ENCODE measurements around the gene ESR2.
"Not testable (repeated sequence)": the region's sequence is repeated elsewhere in the genome, so short reads cannot be mapped to it uniquely, and the experiment has no call there.

ESR2 gene

DNA sequence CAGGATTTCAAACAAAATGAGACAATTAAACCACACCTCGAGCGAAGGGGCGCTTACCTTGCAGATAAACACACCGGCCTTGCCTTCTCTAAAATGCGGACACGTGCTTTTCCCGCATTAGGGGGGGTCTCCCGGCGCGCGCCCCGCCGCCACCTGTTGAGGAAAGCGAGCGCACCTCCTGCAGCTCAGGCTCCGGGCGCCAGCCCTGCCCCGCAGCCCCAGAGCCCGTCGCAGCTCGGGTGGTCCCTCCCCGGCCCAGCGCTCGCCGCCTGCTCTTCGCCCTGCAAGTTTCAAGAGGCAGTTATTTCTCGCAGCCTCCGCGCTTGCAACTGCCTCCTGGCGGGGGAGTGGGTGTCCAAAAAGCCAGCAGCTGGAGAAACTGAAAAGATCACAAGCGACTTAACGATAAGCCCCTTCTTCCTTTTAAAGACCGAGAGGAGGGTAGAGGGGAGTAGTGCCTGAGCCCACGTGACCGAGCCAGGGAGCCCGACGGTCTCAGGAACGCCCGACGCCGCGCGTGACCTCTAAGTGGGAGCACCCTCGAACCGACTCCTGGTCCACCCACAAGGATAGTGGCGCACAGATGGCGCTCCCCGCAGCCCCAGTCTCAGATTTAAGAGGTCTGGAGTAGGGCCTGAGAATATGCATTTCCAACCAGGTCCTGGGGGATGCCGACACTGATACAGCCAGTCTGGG is at the start of gene ESR2:
TSS of gene ESR2 (minus strand) at position 396 of the 696 bp plus-strand sequence. CDS start 11,386 bp downstream, outside the sequence.
- no peaks in the 10 kb centered on the region for H3K36me3 ChIP-seq (ENCODE audit: control insufficient read depth in 1 of 2, insufficient read depth in 2 of 2, low read length in 2 of 2)
- peak within 1 kb of the TSS; percentile 20 to 26 for H3K9ac ChIP-seq (ENCODE audit: low read depth in 1 of 2, low read length in 2 of 2)
- peaks cover 0 to 18% of the 10 kb centered on the region in 2 donors for H3K27me3 ChIP-seq (ENCODE audit: control insufficient read depth in 1 of 2, insufficient read depth in 2 of 2, low read length in 2 of 2)
- no peak within 1 kb of the TSS for H3K27ac ChIP-seq (ENCODE audit: low read depth, low read length)
- H3K4me3 ChIP-seq (ENCODE audit: low read depth in 1 of 2, low read length in 2 of 2) = peak within 1 kb of the TSS; percentile 60 to 67
- H3K9me3 ChIP-seq (ENCODE audit: control insufficient read depth in 1 of 2, low read length in 2 of 2) = no peaks in the 10 kb centered on the region
- H3K4me1 ChIP-seq (ENCODE audit: control insufficient read depth in 1 of 2, insufficient read depth in 2 of 2, low read length in 2 of 2) = peaks cover 0 to 11% of the 10 kb centered on the region in 2 donors

DNA sequence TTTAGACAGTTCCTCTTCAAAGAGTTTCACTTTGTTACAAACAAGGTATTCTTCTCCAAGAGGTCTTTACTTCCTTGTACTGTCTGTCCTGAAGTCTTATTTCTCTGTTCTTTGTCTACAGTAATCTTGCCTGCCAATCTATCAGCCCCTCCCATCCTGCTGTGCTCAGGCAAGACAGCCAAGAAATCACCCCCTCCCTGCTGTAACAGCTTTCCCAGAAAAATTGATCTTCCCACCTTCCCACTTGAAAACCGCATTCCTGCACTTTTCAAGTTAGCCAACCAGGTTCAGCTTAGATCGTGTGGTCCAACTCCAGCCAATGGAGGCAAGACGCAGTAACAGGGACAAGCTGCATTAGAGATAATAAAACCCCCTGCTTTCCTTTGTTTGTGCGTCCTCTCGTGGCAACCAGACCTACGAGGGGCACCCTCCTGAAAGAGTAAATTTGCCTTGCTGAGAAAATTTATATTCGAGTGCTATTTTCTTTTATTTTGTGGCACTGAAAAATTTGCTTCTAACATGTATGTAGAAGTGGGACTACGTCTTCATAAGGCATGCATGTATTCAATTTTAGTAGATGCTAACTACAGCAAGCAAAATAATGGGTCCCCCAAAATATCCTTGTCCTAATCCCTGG is 46.5 kb upstream of the ESR2 start:
- H3K27ac ChIP-seq (ENCODE audit: low read depth, low read length) = no peak overlapping the region
- peaks cover 0 to 9% of the 10 kb centered on the region in 2 donors for H3K9me3 ChIP-seq (ENCODE audit: control insufficient read depth in 1 of 2, low read length in 2 of 2)
- no peak overlapping the region for H3K4me3 ChIP-seq (ENCODE audit: low read depth in 1 of 2, low read length in 2 of 2)
- no peak overlapping the region for H3K9ac ChIP-seq (ENCODE audit: low read depth in 1 of 2, low read length in 2 of 2)
- no peaks in the 10 kb centered on the region for H3K36me3 ChIP-seq (ENCODE audit: control insufficient read depth in 1 of 2, insufficient read depth in 2 of 2, low read length in 2 of 2)
- H3K27me3 ChIP-seq (ENCODE audit: control insufficient read depth in 1 of 2, insufficient read depth in 2 of 2, low read length in 2 of 2) = no peaks in the 10 kb centered on the region
- peaks cover 6 to 14% of the 10 kb centered on the region in 2 donors for H3K4me1 ChIP-seq (ENCODE audit: control insufficient read depth in 1 of 2, insufficient read depth in 2 of 2, low read length in 2 of 2)

DNA sequence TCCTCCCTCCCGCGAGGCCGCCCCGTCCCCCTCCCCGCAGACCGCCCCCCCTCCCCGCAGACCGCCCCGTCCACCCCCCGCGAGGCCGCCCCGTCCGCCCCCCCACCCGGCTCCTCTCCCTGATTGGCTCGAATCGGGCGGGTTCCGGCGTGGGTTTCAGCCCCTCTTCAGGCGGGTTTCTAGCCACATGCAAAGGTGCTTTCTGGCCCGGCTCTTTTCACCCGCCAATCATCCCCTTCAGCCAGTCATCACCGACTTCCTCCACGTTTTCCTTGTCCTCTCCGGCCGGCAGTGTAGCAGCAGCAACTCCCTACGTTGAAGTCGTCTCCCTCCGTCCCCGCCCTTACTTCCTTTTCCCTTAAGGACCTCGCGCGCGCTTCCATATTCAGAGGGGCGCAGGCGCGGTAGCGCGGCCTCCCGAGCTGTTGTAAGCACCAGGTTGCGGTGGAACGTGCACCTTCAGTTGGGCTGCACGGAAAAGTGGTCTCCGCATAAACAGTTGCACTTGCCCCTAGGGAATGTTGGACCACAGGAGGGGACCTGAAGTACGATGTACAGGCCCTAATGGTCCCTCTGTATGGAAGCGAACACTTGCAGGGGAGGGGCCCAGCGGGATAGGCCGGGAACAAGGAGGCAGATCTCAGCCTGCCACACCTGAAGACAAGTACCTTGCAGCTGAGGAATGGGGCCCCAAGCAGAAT is 44.6 kb upstream of the ESR2 start:
- Histone ChIP-seq H3K9me3 (ENCODE audit: control insufficient read depth in 1 of 2, low read length in 2 of 2) (peaks cover 0 to 9% of the 10 kb centered on the region in 2 donors), H3K36me3 (ENCODE audit: control insufficient read depth in 1 of 2, insufficient read depth in 2 of 2, low read length in 2 of 2) (no peaks in the 10 kb centered on the region), H3K4me3 (ENCODE audit: low read depth in 1 of 2, low read length in 2 of 2) (peak overlapping the region; percentile 74 to 80), H3K27me3 (ENCODE audit: control insufficient read depth in 1 of 2, insufficient read depth in 2 of 2, low read length in 2 of 2) (no peaks in the 10 kb centered on the region), H3K27ac (ENCODE audit: low read depth, low read length) (peak overlapping the region; percentile 60), H3K9ac (ENCODE audit: low read depth in 1 of 2, low read length in 2 of 2) (peak overlapping the region; percentile 66 to 67), H3K4me1 (ENCODE audit: control insufficient read depth in 1 of 2, insufficient read depth in 2 of 2, low read length in 2 of 2) (peaks cover 6 to 14% of the 10 kb centered on the region in 2 donors)

DNA sequence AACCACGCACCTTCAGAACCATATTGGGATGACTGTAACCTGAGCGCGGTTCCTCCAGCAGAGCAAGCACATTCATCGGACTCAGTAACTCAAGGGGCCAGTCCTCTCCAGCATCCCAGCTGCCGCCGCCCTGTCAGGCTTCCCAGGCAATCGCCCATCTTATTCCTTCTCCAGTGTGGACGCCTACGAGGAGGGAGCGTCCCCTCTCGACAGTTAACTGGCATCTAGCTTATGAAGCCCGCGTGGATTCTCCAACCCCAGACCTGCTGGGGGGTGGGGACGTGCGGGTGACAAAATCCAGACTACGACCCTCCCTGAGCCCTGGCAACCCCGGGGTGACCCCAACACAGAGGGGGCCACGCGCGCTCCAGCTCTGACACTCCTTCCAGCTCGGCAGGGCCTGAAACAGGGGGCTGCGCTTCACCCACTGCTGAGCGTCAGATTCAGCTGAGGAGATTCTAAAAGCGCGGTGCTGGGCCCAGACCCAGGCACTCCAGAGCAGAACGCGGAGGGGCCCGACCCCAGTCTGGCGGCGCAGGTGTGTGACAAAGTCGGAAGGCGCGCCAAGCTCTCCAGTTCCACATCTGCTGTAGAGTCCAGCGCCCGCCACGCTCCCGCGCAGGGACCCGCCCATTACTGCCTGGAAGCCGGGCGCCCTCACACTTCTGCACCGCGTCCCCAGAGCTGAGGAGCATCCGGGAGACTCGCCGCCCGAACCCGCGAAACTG is 43.9 kb upstream of the ESR2 start:
- H3K9me3 ChIP-seq (ENCODE audit: control insufficient read depth in 1 of 2, low read length in 2 of 2) = peaks cover 0 to 9% of the 10 kb centered on the region in 2 donors
- peak overlapping the region; percentile 67 to 90 for H3K9ac ChIP-seq (ENCODE audit: low read depth in 1 of 2, low read length in 2 of 2)
- peaks cover 6 to 14% of the 10 kb centered on the region in 2 donors for H3K4me1 ChIP-seq (ENCODE audit: control insufficient read depth in 1 of 2, insufficient read depth in 2 of 2, low read length in 2 of 2)
- no peaks in the 10 kb centered on the region for H3K36me3 ChIP-seq (ENCODE audit: control insufficient read depth in 1 of 2, insufficient read depth in 2 of 2, low read length in 2 of 2)
- peak overlapping the region; percentile 74 to 82 for H3K4me3 ChIP-seq (ENCODE audit: low read depth in 1 of 2, low read length in 2 of 2)
- peak overlapping the region; percentile 47 for H3K27ac ChIP-seq (ENCODE audit: low read depth, low read length)
- H3K27me3 ChIP-seq (ENCODE audit: control insufficient read depth in 1 of 2, insufficient read depth in 2 of 2, low read length in 2 of 2) = no peaks in the 10 kb centered on the region

DNA sequence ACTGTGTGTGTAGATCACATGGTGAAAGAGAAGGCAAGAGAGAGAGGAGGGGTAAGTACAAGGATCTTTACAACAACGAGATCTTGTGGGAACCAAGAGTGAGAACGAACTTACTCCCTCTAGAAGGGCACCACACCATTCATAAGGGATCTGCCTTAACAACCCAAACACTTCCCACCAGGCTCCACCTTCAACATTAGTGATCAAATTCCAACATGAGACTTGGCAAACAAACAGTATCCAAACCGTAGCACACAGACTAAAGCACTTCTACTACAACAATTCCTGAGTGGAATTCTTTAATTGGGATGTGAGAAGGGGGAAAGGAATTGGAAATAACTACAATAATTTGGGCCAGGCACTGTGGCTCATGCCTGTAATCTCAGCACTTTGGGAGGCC is 35.0 kb upstream of the ESR2 start:
- H3K9me3 ChIP-seq (ENCODE audit: control insufficient read depth in 1 of 2, low read length in 2 of 2) = no peaks in the 10 kb centered on the region
- H3K27ac ChIP-seq (ENCODE audit: low read depth, low read length) = no peak overlapping the region
- H3K4me3 ChIP-seq (ENCODE audit: low read depth in 1 of 2, low read length in 2 of 2) = no peak overlapping the region
- no peaks in the 10 kb centered on the region for H3K4me1 ChIP-seq (ENCODE audit: control insufficient read depth in 1 of 2, insufficient read depth in 2 of 2, low read length in 2 of 2)
- no peaks in the 10 kb centered on the region for H3K36me3 ChIP-seq (ENCODE audit: control insufficient read depth in 1 of 2, insufficient read depth in 2 of 2, low read length in 2 of 2)
- H3K9ac ChIP-seq (ENCODE audit: low read depth in 1 of 2, low read length in 2 of 2) = no peak overlapping the region
- H3K27me3 ChIP-seq (ENCODE audit: control insufficient read depth in 1 of 2, insufficient read depth in 2 of 2, low read length in 2 of 2) = no peaks in the 10 kb centered on the region

DNA sequence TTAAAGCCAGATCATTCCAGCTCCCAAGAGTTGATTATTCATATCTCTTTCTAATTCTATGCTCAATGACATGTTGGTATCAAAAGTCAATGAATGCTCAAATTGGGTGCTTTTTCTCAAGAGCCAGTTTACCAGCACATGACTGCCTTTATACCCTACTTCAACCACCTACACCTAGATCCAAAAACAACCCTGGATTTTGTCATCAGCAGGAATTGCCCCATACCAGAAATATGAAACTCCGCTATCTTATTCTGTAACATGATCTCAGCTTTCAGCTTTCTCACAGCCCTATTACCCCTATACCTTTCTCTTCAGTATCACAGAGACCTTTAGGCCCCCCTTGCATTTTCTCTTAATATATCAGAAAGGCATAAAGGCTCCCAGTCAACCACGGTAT is 32.3 kb upstream of the ESR2 start:
- Histone ChIP-seq H3K27me3 (ENCODE audit: control insufficient read depth in 1 of 2, insufficient read depth in 2 of 2, low read length in 2 of 2) (no peaks in the 10 kb centered on the region), H3K4me3 (ENCODE audit: low read depth in 1 of 2, low read length in 2 of 2) (no peak overlapping the region), H3K9ac (ENCODE audit: low read depth in 1 of 2, low read length in 2 of 2) (no peak overlapping the region), H3K27ac (ENCODE audit: low read depth, low read length) (no peak overlapping the region), H3K9me3 (ENCODE audit: control insufficient read depth in 1 of 2, low read length in 2 of 2) (no peaks in the 10 kb centered on the region), H3K36me3 (ENCODE audit: control insufficient read depth in 1 of 2, insufficient read depth in 2 of 2, low read length in 2 of 2) (no peaks in the 10 kb centered on the region), H3K4me1 (ENCODE audit: control insufficient read depth in 1 of 2, insufficient read depth in 2 of 2, low read length in 2 of 2) (no peaks in the 10 kb centered on the region)

DNA sequence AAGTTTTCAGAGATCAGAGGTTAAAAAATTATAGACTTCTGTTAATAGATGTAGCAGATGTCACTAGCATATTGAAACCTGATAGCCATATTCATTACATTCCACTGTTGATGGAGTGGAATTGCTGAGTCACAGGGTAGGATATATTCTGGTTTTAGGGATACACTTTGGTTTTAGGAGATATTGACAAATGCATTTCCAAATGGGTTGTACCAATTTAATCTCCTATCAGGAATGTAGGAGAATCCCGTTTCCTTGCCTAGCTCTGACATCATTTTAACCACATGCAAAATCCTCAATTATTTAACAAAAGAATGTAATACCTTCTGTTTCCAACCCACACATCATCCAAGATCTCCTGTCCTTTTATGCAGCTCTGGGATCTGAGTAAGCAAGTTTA is 30.7 kb upstream of the ESR2 start:
- no peak overlapping the region for H3K4me3 ChIP-seq (ENCODE audit: low read depth in 1 of 2, low read length in 2 of 2)
- no peak overlapping the region for H3K9ac ChIP-seq (ENCODE audit: low read depth in 1 of 2, low read length in 2 of 2)
- no peaks in the 10 kb centered on the region for H3K36me3 ChIP-seq (ENCODE audit: control insufficient read depth in 1 of 2, insufficient read depth in 2 of 2, low read length in 2 of 2)
- no peaks in the 10 kb centered on the region for H3K9me3 ChIP-seq (ENCODE audit: control insufficient read depth in 1 of 2, low read length in 2 of 2)
- no peak overlapping the region for H3K27ac ChIP-seq (ENCODE audit: low read depth, low read length)
- no peaks in the 10 kb centered on the region for H3K4me1 ChIP-seq (ENCODE audit: control insufficient read depth in 1 of 2, insufficient read depth in 2 of 2, low read length in 2 of 2)
- no peaks in the 10 kb centered on the region for H3K27me3 ChIP-seq (ENCODE audit: control insufficient read depth in 1 of 2, insufficient read depth in 2 of 2, low read length in 2 of 2)

DNA sequence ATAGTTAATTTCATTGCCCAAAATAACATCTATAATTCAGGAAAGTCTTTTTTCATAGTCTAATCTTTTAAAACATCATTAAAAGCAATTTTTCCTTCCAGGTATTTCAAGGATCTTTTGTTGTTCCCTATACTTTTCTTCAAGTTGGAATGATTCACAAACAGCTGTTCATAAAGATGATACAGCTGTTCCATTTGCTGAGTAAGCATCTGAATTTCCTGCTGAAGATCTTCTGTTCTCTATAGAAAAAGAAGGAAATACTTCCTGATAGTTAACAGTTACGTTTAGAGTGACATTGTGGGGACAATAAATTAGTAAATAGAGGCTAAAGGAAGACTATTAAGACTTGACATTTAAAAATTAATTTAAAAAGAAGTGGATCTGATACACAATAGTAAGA is 30.3 kb upstream of the ESR2 start:
- H3K36me3 ChIP-seq (ENCODE audit: control insufficient read depth in 1 of 2, insufficient read depth in 2 of 2, low read length in 2 of 2) = no peaks in the 10 kb centered on the region
- no peak overlapping the region for H3K27ac ChIP-seq (ENCODE audit: low read depth, low read length)
- no peak overlapping the region for H3K4me3 ChIP-seq (ENCODE audit: low read depth in 1 of 2, low read length in 2 of 2)
- no peaks in the 10 kb centered on the region for H3K27me3 ChIP-seq (ENCODE audit: control insufficient read depth in 1 of 2, insufficient read depth in 2 of 2, low read length in 2 of 2)
- no peaks in the 10 kb centered on the region for H3K9me3 ChIP-seq (ENCODE audit: control insufficient read depth in 1 of 2, low read length in 2 of 2)
- H3K9ac ChIP-seq (ENCODE audit: low read depth in 1 of 2, low read length in 2 of 2) = no peak overlapping the region
- no peaks in the 10 kb centered on the region for H3K4me1 ChIP-seq (ENCODE audit: control insufficient read depth in 1 of 2, insufficient read depth in 2 of 2, low read length in 2 of 2)

DNA sequence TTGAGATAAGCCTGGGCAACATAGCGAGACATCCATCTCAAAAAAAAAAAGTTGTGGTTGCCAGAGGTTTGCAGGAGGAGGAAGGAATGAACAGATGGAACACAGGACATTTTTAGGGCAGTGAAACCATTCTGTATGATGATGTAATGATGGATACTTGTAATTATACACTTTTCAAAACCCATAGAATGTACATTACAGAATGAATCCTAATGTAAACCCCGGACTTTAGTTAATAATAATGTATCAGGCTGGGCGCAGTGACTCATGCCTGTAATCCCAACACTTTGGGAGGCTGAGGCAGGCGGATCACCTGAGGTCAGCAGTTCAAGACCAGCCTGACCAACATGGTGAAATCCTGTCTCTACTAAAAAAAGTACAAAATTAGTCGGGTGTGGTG is 26.2 kb upstream of the ESR2 start:
- not testable (repeated sequence) for H3K36me3 ChIP-seq (ENCODE audit: control insufficient read depth in 1 of 2, insufficient read depth in 2 of 2, low read length in 2 of 2); H3K9me3 ChIP-seq (ENCODE audit: control insufficient read depth in 1 of 2, low read length in 2 of 2); H3K27me3 ChIP-seq (ENCODE audit: control insufficient read depth in 1 of 2, insufficient read depth in 2 of 2, low read length in 2 of 2); H3K9ac ChIP-seq (ENCODE audit: low read depth in 1 of 2, low read length in 2 of 2); H3K4me3 ChIP-seq (ENCODE audit: low read depth in 1 of 2, low read length in 2 of 2); H3K27ac ChIP-seq (ENCODE audit: low read depth, low read length); H3K4me1 ChIP-seq (ENCODE audit: control insufficient read depth in 1 of 2, insufficient read depth in 2 of 2, low read length in 2 of 2)

DNA sequence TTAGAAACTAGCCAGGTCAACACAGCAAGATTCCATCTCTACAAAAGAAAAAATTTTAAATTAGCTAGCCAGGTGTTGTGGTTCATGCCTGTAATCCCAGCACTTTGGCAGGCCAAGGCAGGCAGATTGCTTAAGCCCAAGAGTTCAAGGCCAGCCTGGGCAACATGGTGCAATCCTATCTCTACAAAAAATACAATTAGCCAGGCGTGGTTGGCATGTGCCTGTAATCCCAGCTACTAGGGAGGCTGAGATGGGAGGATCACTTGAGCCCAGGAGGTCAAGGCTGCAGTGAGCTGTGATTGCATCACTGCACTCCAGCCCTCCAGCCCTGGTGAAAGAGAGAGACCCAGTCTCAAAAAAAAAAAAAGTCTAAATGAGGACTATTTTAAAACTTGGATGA is 24.5 kb upstream of the ESR2 start:
- H3K36me3 ChIP-seq (ENCODE audit: control insufficient read depth in 1 of 2, insufficient read depth in 2 of 2, low read length in 2 of 2); H3K4me3 ChIP-seq (ENCODE audit: low read depth in 1 of 2, low read length in 2 of 2); H3K4me1 ChIP-seq (ENCODE audit: control insufficient read depth in 1 of 2, insufficient read depth in 2 of 2, low read length in 2 of 2); H3K27ac ChIP-seq (ENCODE audit: low read depth, low read length); H3K9ac ChIP-seq (ENCODE audit: low read depth in 1 of 2, low read length in 2 of 2); H3K9me3 ChIP-seq (ENCODE audit: control insufficient read depth in 1 of 2, low read length in 2 of 2); H3K27me3 ChIP-seq (ENCODE audit: control insufficient read depth in 1 of 2, insufficient read depth in 2 of 2, low read length in 2 of 2): not testable (repeated sequence)
